ENCODE measurements around the gene PGD.
"Not testable (repeated sequence)": the region's sequence is repeated elsewhere in the genome, so short reads cannot be mapped to it uniquely, and the experiment has no call there.

Gene PGD

DNA sequence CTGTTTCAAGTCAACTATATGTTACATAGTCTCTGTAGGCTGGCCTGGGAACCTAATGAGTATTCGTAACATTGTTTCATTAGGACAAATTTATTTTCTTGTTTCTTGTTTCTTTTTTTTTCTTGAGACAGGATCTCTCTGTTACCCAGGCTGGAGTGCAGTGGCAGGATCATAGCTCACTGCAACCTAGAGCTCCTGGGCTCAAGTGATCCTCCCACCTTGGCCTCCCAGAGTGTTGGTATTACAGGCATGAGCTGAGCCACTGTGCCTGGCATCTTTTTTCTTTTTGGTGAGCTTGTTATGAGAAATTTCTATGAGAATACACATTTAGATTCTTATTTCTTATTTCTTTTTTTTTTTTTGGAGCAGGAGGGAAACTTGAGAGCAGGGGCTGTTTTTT, 38.2 kb downstream of the PGD start:
- DNase-seq (ENCODE audit: low read depth) = no peak

DNA sequence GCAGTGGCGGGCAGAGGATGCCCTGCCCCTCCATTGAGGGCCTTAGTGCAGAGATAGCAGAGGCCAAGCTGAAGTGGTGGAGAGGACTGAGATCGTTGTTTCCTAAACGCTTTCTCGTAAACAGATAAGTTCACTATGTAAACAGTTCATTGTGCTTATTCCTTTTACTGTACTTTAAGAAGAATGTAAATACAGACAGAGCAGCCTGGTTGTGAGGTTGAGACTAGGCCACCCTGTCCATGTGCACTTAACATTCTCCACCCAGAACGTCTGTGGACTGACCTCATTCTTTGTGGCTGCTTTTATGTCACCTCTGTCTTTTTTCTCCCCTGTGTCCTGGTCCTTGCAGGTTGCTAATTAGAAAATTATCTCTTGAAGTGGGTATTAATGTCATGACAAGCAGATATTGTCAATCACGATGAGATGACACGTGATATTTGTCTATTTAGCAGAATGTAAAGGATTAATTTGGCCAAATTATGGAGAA, 39.9 kb downstream of the PGD start:
- DNase-seq (ENCODE audit: low read depth) = no peak

DNA sequence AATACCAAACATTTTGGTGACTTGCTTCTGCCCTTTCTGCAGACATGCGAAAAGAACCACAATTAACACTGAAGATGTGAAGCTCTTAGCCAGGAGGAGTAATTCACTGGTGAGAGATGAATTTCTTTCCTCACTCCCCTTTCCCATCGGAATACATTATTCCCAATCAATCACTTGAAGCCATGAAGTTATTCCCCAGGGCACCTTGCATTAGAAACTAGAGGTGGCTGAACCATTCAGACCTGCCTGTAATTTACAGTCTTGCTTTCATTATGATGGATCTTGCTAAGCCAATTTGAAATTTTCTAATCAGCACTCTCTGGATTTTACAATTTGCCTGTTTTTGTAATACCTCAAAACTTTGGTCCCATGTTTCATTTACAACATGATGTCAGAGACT, 41.4 kb downstream of the PGD start:
- no peak for DNase-seq (ENCODE audit: low read depth)

DNA sequence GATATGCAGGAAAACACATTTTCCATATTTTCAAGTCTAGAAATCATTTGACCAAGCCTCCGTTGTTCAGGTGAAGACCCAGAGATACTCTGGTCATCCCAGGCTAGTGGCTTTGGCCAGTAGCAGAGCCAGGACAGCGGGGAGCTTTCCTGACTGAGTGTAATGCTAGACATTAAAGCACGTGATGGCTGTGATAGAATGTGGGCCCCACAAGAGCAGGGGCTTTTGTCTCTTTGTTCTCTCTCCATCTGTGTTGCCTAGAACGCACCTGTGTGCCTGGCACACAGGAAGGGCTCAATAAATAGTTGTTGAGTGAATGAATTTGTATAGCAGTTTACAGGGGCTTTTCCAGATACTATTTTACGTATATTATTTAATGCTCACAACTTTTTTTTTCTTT, 41.9 kb downstream of the PGD start:
- no peak for DNase-seq (ENCODE audit: low read depth)

DNA sequence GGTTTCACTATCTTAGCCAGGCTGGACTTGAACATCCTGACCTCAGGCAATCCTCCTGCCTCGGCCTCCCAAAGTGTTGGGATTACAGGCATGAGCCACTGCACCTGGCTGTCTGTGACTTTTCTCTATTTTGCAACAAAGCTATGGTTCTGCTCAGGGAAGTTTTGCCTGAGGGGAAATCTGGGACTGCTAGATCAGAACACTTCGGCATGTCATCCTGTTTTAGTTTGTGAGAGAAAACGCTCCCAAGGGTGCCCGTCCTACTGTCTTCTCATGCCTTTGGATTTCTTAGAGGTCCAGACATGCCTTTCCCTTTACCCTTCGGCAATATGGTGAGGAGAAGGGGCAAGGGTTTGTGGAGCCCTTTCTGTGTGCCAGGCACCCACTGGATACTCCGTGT, 45.4 kb downstream of the PGD start:
- DNase-seq (ENCODE audit: low read depth) = no peak

DNA sequence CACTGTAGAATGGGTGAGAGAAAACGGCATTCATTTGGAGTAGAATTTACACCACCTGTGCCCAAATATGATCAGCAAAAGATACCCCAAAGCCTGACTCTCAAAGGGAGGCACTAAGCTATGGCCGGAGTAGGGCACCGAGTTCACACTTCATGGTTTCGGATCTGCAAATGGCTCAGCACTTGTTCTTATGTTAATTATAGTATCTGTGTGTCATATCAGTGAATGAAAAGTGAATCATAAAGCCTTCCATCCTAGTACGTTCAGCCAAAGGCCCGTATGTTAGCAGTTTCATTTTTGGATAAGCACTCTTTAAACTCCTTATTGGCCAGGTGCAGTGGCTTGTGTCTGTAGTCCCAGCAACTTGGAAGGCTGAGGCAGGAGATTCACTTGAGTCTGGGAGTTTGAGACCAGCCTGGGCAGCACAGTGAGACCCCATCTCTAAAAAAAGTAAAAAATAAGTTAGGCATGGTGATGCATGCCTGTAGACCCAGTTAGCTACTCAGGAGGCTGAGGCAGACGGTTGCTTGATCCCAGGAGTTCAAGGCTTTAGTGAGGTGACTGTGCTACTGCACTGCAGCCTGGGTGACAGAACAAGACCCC, 46.0 kb downstream of the PGD start:
- DNase-seq (ENCODE audit: low read depth) = no peak

DNA sequence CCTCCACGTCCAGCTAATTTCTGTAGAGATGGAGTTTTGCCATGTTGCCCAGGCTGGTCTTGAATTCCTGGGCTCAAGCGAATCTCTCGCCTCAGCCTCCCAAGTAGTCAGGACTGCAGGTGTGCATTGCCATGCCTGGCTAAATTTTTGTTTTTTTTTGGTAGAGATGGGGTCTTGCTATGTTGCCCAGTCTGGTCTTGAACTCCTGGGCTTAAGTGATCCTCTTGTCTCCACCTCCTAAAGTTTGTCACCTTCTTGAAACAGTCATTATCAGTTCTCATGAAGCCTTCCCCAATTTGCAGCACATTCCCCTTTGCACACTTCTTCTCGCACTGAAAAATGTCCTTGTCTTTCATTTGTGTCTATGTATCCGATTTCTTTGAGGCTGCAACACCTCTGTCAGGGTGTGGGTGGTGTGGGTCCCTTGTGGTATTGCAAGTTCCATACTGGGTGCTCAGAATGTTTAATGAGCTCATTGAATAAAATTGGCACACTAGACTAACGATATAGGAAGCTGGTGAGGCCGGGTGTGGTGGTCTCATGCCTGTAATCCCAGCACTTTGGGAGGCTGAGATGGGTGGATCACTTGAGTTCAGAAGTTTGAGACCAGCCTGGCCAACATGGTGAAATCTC, 48.0 kb downstream of the PGD start:
- DNase-seq (ENCODE audit: low read depth) = no peak

DNA sequence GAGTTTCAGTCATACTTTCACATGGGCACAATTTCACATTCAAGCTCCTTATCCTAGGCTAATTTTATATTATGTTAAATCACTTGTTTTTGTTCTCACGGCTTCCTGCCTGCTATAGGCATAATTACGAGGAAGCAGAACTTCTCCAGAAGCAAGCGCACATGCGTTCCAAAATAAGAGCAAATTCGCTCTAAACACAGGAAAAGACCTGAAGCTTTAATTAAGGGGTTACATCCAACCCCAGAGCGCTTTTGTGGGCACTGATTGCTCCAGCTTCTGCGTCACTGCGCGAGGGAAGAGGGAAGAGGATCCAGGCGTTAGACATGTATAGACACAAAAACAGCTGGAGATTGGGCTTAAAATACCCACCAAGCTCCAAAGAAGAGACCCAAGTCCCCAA, 50.9 kb downstream of the PGD start, which contains the start of gene CORT:
Gene CORT (plus strand): TSS at position 281 of the 400 bp plus-strand sequence. CDS start 193 bp downstream, outside the sequence.
- no peak for DNase-seq (ENCODE audit: low read depth)

DNA sequence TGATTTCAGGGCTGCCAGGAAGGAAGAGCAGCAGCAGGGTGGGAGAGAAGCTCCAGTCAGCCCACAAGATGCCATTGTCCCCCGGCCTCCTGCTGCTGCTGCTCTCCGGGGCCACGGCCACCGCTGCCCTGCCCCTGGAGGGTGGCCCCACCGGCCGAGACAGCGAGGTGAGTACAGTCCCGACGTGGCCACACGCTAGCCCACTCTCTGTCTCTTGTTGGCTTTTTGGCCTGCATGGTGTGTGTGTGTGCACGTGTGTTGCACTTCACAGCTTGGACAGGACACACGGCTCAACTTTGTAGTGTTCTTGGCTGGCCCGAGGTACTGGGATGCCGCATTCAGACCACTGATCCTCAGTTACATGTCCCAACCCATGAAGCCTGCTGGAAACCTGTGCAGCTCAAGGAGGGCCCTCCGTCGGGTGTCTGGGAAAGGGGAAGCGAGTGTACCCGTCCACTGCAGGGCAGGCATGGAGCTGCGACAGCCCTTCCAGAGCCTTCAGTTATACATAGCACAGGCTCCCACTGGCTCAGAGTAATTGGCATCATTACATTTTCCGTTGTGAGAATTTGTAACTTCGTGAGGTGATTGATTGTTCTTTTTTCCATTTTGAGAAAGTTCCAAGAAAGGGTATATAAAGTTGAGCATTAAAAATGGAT, 51.4 kb downstream of the PGD start:
- DNase-seq (ENCODE audit: low read depth) = no peak

DNA sequence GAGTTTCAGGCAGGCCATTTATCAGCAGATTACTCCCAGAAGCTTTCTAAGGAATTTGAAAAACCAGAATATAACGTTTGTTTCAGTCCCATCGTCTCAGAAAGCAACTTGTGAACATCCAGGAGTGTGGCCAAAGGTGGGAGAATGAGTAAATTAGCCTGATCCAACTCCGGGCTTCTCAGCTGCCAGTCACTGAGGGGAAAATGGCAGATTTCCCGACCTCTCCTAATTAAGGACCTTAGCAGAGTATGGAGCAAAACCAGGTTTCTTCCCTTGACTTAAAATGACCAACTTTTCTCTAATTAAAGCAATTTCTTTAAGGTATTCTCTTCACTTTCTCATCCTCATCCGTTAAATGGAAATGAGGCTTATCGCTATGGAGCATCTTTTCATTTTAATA, 52.0 kb downstream of the PGD start:
- DNase-seq (ENCODE audit: low read depth) = no peak

DNA sequence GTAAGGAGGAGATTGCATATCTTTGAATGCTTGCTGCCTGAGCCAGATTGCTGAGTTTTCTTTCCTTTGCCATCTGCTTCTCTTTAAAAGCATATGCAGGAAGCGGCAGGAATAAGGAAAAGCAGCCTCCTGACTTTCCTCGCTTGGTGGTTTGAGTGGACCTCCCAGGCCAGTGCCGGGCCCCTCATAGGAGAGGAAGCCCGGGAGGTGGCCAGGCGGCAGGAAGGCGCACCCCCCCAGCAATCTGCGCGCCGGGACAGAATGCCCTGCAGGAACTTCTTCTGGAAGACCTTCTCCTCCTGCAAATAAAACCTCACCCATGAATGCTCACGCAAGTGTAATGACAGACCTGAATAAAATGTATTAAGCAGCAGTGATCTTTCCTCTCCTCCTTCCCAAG, 52.4 kb downstream of the PGD start:
- DNase-seq (ENCODE audit: low read depth) = no peak

DNA sequence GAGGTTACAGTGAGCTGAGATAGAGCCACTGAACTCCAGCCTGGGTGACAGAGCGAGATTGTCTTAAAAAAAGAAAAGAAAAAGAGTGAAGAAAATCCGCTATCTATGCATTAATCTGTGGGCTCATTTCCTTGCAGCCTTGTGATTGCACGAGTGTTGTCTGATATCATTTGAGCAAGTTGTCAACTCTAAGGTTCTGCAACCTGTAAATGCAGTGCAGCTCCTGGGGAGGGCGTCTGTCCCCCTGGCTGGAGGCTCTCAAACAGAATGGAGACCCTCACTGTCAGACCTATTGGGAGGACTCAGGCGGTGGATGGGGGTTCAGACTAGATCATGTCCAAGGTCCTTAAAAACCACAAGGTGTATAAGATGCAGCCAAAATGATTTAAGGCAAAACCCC, 57.2 kb downstream of the PGD start:
- no peak for DNase-seq (ENCODE audit: low read depth)

DNA sequence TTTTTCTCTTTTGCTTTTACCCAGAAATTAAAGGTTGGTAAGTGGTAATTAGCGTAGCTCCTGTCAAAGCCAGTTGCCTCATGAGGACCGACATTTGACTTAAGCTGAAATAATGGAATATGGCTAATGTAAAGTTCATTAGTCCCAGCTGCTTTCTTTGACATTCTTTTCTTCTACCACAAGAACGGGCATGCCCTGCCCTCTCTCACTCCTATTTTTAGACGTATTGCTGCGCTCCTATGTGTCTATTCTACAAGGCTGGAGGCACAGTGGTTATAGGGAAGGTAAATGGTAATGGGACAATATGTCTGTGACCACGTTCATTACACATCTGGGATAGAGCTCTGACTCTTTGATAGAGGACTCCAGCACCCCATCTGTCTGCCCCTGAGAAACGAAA, 57.8 kb downstream of the PGD start:
- DNase-seq (ENCODE audit: low read depth) = no peak

DNA sequence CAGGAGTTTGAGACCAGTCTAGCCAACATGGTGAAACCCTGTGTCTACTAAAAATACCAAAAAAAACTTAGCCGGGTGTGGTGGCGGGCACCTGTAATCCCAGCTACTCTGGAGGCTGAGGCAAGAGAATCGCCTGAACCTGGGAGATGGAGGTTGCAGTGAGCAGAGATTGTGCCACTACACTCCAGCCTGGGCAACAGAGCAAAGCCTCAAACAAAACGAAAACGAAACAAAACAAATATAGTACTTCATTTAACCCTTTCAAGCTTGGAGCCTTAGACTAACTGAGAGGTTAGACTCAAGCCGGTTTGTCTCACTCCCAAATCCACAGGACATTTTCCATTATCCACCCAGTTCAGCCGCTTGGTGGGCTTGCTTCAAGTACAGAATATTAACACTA, 58.6 kb downstream of the PGD start:
- not testable (repeated sequence) for DNase-seq (ENCODE audit: low read depth)

DNA sequence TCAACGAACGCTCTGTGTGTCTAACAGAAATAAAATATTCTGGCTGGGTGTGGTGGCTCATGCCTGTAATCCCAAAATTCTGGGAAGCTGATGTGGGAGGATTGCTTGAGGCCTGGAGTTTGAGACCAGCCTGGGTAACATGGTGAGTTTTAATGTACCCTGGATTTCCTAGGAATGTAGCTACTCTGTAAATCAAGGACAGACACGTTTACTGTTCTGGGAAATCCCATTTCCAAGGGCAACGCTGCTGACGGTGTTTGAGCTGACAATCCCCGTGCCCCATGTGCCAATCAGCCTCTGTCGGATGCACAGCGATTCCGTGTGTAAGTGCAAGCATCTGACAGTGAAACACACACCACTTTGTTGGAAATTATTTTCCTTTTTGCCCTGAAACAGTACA, 59.0 kb downstream of the PGD start:
- no peak for DNase-seq (ENCODE audit: low read depth)

DNA sequence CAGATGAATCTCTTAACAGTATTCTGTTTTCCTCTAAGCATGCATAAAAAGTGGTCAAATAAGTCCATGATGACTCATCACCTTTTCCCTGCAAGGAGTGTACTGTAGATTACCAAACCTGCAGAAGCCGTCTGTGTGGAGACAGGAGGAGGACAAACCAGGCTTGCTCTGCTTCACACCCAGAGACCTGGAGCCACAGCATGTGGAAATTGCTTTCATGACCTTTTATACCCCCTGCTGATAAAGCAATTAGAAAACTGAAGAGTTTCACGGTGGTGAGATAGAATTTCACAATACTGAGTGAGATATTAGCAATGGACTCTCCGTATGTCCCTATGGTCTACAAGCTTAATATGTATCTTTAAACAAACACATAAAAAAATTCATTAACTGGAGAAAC, 60.3 kb downstream of the PGD start:
- DNase-seq (ENCODE audit: low read depth) = no peak

DNA sequence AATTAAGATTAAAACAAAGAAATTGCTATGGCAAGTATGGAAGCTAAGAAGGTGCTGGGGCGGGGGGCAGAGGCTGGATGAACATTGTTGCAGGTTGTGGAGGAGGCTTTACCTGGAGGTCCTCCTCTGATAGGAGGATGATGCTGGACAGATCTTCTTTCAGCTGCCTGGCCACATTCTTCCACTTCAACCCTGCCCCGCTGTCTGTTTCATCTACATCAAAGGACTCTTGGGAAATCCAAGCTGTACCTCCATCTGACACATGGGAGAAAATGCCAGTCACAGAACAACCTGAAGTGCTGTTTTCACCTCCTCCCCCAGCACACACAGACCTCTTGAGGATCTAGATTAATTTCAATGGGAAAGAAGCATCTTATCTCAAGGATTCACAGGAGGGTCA, 68.2 kb downstream of the PGD start:
- no peak for DNase-seq (ENCODE audit: low read depth)

DNA sequence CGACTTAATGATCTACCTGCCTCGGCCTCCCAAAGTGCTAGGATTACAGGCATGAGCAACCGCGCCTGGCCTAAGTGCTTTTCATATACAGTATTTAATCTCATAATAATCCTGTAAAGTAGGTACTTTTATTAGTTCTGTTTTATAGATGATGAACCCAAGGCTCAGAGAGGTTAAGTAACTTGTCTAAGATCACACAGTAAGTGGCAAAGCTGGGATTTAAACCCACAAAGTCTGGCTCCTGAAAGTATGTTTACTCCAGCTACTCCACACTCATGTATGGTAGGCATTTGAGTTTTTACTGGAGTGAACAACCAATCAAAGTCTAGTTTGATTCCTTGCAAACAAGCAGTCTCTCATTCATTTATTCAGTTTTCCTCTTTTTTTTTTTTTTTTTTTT, 71.2 kb downstream of the PGD start:
- DNase-seq (ENCODE audit: low read depth) = no peak

All from activated T-helper 9 cell treated with anti-CD3 and anti-CD28 coated beads, Interleukin-2, amount 50 U/mL, for 16 hours (primary cell).